ENCODE measurements around the gene PPME1. TPM values are rescaled to one million over a fixed set of nuclear protein-coding genes. Genes with fewer than 3 reads are reported as not detected.

The PPME1 gene
- total RNA-seq, 1 donor from 2014 or later, result 55.7 TPM

- no peak overlapping the region for H3K4me2 ChIP-seq
- H4K20me1 ChIP-seq (ENCODE audit: low read depth), result no peaks in the 10 kb centered on the region
- no peak overlapping the region for H3K27ac ChIP-seq
- peaks cover 1% of the 10 kb centered on the region for H3K9me3 Mint-ChIP-seq
- no peak overlapping the region for H3K9ac ChIP-seq
- DNase-seq (ENCODE audit: low spot score), result no peak
- H3K4me3 Mint-ChIP-seq, result no peak overlapping the region
- H3K4me1 Mint-ChIP-seq, result no peaks in the 10 kb centered on the region
- H3K27ac Mint-ChIP-seq, result no peak overlapping the region
- H3K36me3 Mint-ChIP-seq, result peaks cover 47% of the 10 kb centered on the region
- peaks cover 35% of the 10 kb centered on the region for H3K79me2 ChIP-seq (ENCODE audit: low read depth)
- TF ChIP-seq, protein P1, sequence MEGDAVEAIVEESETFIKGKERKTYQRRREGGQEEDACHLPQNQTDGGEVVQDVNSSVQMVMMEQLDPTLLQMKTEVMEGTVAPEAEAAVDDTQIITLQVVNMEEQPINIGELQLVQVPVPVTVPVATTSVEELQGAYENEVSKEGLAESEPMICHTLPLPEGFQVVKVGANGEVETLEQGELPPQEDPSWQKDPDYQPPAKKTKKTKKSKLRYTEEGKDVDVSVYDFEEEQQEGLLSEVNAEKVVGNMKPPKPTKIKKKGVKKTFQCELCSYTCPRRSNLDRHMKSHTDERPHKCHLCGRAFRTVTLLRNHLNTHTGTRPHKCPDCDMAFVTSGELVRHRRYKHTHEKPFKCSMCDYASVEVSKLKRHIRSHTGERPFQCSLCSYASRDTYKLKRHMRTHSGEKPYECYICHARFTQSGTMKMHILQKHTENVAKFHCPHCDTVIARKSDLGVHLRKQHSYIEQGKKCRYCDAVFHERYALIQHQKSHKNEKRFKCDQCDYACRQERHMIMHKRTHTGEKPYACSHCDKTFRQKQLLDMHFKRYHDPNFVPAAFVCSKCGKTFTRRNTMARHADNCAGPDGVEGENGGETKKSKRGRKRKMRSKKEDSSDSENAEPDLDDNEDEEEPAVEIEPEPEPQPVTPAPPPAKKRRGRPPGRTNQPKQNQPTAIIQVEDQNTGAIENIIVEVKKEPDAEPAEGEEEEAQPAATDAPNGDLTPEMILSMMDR (IDR thresholded peaks at IDR 0.05), result no peak
- TF ChIP-seq EZH2phosphoT487 (IDR thresholded peaks at IDR 0.05) (no peak), EZH2 (IDR thresholded peaks at IDR 0.05) (no peak)
- peaks cover 8% of the 10 kb centered on the region for H3K36me3 ChIP-seq
- no peaks in the 10 kb centered on the region for H3K27me3 Mint-ChIP-seq (ENCODE audit: insufficient read depth, low read depth)
- no peaks in the 10 kb centered on the region for H3K4me1 ChIP-seq
- H3K9me3 ChIP-seq (ENCODE audit: low read depth), result no peaks in the 10 kb centered on the region
- no peak overlapping the region for H2AFZ ChIP-seq (replicated peaks)
- no peak overlapping the region for H3K4me3 ChIP-seq
- no peaks in the 10 kb centered on the region for H3K27me3 ChIP-seq
- H3F3A ChIP-seq (ENCODE audit: low read depth), result no peaks in the 10 kb centered on the region
Measured at GRCh38 chr11:74157169-74157568, 13.9 kb upstream of the PPME1 start.

DNA sequence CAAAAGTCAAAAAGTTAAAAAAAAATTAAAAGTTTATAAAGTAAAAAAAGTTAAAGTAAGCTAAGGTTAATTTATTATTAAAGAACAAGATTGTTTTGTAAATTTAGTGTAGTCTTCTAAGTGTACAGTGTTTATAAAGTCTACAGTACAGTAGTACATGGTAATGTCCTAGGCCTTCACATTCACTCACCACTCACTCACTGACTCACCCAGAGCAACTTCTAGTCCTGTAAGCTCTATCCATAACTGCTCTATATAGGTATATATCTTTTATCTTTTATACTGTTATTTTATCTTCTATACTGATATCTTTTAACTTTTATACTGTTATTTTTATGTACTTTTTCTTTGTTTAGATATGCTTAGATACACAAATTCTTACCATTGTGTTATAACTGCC is 11.4 kb upstream of the PPME1 start:
- TF ChIP-seq EZH2phosphoT487 (IDR thresholded peaks at IDR 0.05) (no peak), EZH2 (IDR thresholded peaks at IDR 0.05) (no peak)
- TF ChIP-seq, protein P1 (IDR thresholded peaks at IDR 0.05), result no peak
- H3K36me3 Mint-ChIP-seq, result peaks cover 35% of the 10 kb centered on the region
- DNase-seq (ENCODE audit: low spot score), result no peak
- Histone ChIP-seq H3K9ac (no peak overlapping the region), H3K4me2 (no peak overlapping the region), H3K9me3 (ENCODE audit: low read depth) (no peaks in the 10 kb centered on the region), H4K20me1 (ENCODE audit: low read depth) (no peaks in the 10 kb centered on the region), H3K27ac (no peak overlapping the region), H3K36me3 (peaks cover 8% of the 10 kb centered on the region), H3K27me3 (no peaks in the 10 kb centered on the region), H3K4me1 (no peaks in the 10 kb centered on the region), H3K4me3 (no peak overlapping the region), H3F3A (ENCODE audit: low read depth) (no peaks in the 10 kb centered on the region), H3K79me2 (ENCODE audit: low read depth) (peaks cover 22% of the 10 kb centered on the region), H2AFZ (replicated peaks) (no peak overlapping the region)
- no peaks in the 10 kb centered on the region for H3K9me3 Mint-ChIP-seq
- no peaks in the 10 kb centered on the region for H3K4me1 Mint-ChIP-seq
- H3K27me3 Mint-ChIP-seq (ENCODE audit: insufficient read depth, low read depth), result no peaks in the 10 kb centered on the region
- H3K4me3 Mint-ChIP-seq, result no peak overlapping the region
- H3K27ac Mint-ChIP-seq, result no peak overlapping the region

- Mint-ChIP-seq H3K4me3 (no peak overlapping the region), H3K9me3 (no peaks in the 10 kb centered on the region), H3K27me3 (ENCODE audit: insufficient read depth, low read depth) (no peaks in the 10 kb centered on the region), H3K36me3 (peaks cover 26% of the 10 kb centered on the region), H3K27ac (no peak overlapping the region), H3K4me1 (no peaks in the 10 kb centered on the region)
- H2AFZ ChIP-seq (replicated peaks), result no peak overlapping the region
- H3K4me1 ChIP-seq, result no peaks in the 10 kb centered on the region
- no peak overlapping the region for H3K4me2 ChIP-seq
- no peak overlapping the region for H3K27ac ChIP-seq
- no peak overlapping the region for H3K4me3 ChIP-seq
- DNase-seq (ENCODE audit: low spot score), result no peak
- no peaks in the 10 kb centered on the region for H3K9me3 ChIP-seq (ENCODE audit: low read depth)
- no peak overlapping the region for H3K9ac ChIP-seq
- peaks cover 18% of the 10 kb centered on the region for H3K36me3 ChIP-seq
- peaks cover 19% of the 10 kb centered on the region for H3K79me2 ChIP-seq (ENCODE audit: low read depth)
- no peaks in the 10 kb centered on the region for H4K20me1 ChIP-seq (ENCODE audit: low read depth)
- no peaks in the 10 kb centered on the region for H3F3A ChIP-seq (ENCODE audit: low read depth)
- TF ChIP-seq, protein P1 (IDR thresholded peaks at IDR 0.05), result no peak
- TF ChIP-seq EZH2 (IDR thresholded peaks at IDR 0.05) (no peak), EZH2phosphoT487 (IDR thresholded peaks at IDR 0.05) (no peak)
- no peaks in the 10 kb centered on the region for H3K27me3 ChIP-seq
Measured at GRCh38 chr11:74162681-74163467, 8.2 kb upstream of the PPME1 start.

Measured in neural progenitor cell (in vitro differentiated cells).